Measurements from ENCODE around the gene NCMAP. TPM values are rescaled to one million over a fixed set of nuclear protein-coding genes. Genes with fewer than 3 reads are reported as not detected.

Gene NCMAP
- total RNA-seq, 1 experiment from 2014 or later = 2.0 TPM

DNA sequence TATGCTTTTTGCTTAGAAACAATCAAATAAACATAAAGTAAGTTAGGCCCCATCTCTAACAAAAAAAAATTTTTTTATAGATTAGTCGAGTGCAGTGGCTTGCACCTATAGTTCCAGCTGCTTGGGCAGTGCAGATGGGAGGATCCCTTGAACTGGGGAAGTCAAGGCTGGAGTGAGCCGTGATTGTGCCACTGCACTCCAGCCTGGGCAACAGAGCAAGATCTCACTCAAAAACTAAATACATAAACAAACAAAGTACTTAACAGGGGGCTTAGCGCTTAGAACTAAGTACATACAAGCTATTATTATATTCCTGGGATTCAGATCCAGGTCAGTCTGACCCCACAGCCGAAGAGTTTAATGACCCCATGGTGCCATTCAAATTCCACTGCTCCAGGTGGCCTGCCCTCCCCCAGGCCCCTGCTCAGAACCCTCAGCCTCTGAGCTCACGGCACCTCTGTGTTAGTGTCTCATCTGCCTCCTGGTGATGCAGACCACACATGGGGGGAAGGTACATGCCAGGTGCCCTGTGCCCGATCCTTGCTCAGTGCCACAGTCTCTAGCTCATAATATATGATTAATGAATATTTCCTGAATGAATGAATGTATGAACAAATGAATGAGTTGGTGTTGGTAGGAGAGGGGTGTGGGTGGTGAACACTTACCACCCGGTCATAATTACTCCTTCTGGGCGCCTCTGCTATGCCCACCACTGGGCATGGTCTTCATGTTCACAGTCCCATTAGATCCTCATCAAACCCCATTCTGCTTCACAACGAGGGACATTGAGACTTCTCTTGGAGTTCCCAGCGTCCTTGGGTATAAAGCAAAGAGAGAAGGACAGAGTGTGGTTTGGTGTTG is 14.6 kb downstream of the NCMAP start:
- no peak for DNase-seq (ENCODE audit: low spot score)

DNA sequence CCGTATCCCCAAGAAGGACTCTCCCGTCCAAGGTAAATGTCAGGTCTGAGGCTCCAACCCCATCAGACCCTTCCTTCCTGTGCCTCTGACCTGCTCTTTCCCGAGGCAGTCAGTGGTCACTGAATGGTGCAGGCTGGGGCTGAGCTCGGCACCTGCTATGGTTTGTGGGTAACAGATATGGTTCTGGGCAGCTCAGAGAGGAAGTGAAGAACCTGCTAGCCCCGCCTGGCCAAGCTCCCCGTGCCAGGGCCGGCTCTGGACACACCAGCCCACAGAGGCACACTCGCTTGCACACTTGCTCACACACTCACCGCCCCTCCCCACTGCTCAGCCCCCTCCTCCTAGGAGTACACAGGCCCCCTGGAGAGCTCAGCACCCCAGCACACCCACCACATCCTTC is 16.4 kb downstream of the NCMAP start:
- no peak for DNase-seq (ENCODE audit: low spot score)

DNA sequence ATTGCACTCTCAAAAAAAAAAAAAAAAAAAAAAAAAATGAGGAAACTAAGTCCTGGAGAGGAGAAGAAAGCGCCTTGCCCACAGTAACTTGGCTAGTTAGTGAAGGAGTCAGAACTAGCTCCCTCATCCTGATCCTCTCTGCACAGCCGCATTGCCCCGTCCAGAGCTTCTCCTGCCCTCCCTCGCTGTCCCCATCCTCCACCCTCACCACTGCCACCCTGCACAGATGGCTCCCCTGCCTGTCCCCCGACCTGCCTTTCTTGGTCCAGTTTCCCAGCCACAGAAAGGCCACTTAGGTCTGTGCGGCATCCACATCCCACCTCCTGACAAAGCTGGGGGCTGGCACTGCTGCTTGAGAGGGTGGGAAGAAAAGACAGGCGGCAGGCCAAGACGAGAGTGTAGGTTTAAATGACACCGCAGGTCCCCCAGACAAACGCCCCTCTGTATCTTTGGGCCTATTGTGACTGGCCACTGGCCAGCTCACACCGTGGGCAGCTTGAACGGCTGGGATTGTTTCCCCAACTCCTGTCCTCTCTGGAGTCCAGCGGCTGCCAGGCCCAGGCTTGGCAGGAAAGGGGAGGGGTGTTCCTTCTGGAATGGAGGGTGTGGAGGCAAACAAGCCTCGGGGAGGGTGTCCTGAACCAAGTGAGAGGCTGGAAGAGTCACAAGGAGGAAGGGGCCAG is 20.2 kb downstream of the NCMAP start:
- no peak for DNase-seq (ENCODE audit: low spot score)

DNA sequence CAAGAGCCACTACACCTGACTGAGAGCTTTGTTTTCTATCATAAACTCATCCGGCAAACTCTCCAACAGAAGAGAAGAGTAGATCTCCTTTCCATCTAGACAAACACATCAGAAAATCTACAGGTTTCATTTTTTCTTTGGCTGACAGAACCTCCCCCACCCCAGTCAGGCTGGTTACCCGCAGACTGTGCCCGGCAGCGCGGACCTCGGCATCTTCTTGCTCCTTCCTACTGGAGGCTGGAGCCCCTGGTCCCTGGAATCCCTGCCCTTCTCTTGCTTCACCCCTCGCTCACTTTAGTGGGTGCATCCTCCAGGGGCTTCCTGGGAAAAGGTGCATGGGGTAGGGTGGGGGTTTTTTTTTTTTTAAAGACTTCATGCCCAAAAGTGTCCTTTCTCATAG is 23.0 kb downstream of the NCMAP start:
- DNase-seq (ENCODE audit: low spot score) = no peak

DNA sequence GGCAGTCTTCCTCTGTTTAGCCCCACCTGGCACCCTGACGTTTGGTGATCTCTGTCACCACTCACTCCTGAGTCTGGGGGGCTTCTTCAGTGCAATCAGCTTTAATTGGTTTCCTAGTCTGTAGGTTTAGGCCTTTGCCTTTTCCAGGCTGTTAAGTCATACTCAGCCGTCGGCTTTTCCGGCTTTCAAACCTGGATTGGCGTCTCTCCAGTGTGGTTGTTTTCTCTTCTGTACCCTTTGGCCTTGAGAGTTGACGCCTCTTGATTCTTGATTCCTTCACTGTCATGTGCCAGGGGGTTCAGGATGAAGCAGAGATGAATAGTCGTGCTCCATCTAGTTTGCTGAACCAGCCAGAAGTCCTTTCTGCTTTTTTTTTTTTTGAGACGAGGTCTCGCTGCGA is 24.9 kb downstream of the NCMAP start:
- no peak for DNase-seq (ENCODE audit: low spot score)

DNA sequence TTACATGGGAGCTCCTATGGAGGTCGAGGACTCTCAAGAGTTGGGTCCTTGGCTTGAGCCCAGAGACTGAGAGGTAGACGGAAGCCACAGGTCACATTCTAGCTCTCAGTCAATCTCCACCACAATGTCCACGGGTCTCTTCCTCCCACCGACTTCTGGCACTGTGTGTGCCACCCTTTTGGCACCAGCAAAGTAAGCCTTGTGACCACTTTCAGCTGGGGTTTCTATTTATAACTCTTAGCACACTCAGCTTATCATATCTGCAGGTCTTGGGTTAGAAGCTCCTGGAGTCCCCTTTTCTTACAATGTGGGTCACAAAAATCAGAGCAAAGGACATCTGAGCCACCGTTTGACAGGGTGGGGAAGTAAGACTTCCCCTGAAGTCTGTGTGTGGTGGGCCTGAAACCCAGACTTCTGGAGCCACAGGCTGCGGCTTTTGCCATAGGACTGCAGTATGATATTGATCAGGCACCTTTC is 28.3 kb downstream of the NCMAP start:
- no peak for DNase-seq (ENCODE audit: low spot score)

DNA sequence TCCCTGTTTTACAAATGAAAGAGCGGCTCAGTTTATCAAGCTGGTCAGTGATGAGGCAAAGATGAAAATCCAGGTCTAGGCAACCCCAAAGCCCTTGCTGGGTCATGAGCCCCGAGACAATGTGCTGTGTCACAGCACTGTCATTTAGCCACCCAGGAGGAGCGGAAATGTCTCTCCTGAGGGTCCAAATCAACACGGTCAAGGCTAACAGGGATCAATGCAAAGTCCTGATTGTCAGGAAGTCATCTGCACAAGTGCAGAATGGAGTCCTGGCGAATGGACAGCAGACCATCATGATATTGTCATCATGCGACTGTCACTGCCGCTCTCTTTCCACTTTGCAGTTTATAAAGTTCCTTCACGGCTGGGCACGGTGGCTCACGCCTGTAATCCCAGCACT is 30.2 kb downstream of the NCMAP start:
- no peak for DNase-seq (ENCODE audit: low spot score)

DNA sequence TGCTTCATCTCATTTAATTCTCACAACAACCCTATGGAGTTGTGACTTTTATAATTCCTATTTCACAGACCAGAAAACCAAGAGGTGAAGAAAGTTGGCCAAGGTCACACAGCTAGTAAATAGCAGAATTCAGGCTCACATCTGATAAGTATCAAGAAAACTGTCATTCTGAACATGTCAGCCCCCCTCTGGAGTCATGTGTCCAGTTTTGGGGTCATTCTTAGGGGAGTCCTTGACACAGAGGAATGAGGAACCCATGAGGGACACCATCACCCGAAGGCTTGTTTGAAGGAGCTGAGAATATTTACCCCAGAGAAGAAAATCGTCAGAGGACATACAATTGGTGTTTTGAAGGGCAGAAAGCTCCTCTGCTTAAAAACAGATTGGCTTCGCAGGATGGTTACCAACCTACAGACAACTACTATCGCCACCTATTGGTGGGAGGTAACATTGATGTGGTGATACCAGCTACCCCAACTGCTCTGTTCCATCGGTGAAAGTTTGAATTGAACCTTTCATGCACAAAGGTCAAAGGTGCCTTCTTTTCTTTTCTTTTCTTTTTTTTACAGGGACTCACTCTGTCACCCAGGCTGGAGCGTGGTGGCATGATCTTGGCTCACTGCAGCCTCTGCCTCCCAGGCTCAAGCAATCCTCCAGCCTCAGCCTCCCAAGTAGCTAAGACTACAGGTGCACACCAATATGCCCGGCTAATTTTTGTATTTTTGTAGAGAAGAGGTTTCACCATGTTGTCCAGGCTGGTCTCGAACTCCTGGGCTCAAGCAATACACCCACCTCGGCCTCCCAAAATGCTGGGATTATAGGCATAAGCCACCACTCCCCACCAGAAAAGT is 31.3 kb downstream of the NCMAP start:
- DNase-seq (ENCODE audit: low spot score) = peak; percentile 66

DNA sequence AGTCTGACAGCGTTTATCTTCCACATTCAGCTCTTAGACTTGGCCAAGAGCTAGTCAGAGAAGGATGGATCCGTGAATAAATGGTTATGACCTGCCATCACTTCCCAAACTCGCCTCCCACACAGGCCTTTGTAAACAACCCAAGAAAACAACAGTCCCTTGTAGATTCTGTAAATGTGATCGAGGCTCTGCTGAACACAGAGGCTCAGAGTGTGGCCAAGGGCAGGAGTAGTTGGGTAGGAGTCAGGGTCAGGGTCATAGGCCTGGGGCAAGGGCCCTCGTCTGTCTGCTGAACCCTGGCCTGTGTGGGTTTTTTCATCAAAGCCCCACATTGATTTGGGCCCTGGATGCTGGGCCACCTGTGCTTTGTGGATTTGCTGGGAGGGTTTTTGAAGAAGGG is 32.7 kb downstream of the NCMAP start:
- no peak for DNase-seq (ENCODE audit: low spot score)

DNA sequence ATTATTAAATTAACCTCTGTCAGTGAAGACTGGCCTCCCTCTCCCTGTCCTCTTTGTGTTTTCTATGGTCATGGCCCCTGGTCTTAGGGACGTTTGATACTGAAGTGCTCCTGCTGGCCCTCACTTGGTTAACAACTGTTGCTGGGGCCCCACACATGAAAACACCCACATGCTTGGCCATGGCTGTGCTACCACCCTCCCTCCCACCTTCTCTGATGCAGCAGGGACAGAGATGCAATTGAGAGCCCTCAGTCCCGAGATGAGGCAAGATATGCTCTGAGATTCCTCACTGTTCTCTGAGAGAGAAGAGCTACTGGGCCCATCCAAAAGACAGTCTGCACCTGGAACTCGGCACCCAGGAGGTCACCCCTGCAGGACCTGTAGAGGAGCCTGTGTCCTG is 33.3 kb downstream of the NCMAP start:
- DNase-seq (ENCODE audit: low spot score) = no peak

DNA sequence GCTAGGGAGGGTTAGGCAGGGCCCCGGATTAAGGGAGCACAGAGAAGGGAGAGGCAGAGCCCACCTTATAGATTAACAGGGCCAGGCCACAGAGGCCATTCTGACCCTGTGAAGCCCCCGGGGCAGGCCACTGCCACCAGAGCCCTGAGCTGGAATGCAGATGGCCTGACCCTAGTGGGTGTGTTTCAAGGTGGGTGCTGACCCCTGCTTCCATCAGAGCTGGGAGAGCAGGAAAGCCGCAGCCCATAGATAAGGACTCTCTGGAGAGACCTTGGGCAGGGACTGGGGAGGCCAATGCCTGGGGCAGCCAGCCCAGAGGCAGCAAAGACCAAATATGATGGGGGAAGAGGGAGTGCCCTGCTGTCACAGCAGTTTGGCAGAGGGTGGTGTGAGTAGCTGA is 35.9 kb downstream of the NCMAP start:
- DNase-seq (ENCODE audit: low spot score) = no peak

DNA sequence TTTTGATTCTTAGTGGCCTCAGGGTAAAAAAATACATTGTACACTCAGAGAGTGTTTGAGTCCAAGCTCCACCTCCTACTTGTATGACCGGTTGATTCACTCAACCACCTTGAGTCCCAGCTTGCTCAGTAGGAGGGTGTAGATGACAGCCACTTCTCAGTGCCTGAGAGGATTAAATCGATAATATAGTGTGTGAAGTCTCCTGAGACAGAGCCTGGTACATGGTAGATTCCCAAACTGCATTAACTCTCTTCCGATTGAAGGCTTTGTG is 38.4 kb downstream of the NCMAP start:
- peak; percentile 25 for DNase-seq (ENCODE audit: low spot score)

DNA sequence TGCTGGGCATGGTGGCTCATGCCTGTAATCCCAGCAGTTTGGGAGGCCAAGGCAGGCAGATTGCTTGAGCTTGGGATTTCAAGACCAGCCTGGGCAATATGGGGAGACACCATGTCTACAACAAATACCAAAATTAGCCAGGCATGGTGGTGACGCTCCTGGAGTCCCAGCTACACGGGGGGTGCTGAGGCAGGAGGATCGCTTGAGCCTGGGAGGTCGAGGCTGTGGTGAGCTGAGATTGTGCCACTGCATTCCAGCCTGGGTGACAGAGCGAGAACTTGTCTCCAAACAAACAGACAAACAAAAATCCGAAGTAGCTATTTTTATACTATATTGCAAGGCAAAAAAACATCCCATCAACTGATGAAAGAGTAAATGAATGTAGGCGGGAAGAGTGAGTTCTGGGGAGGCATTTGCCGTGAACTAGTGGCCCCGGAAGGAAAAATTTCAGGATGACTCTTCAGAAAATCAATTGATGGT is 40.6 kb downstream of the NCMAP start:
- DNase-seq (ENCODE audit: low spot score) = no peak

DNA sequence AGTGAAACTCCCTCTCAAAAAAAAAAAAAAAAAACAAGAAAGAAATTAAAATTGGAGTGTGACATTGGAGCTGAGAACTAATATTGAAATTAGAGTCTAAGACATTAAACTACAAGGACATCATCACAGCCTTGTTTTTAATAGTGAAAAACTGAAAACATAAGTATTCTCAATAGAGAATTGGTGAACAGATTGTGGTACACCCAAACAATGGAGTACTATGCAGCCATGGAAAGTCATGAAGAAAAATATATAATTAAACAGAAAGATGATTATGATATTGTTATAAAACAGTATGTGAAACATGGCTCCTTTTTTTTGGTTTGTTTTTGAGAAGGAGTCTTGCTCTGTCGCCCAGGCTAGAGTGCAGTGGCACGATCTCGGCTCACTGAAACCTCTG is 43.4 kb downstream of the NCMAP start:
- no peak for DNase-seq (ENCODE audit: low spot score)

DNA sequence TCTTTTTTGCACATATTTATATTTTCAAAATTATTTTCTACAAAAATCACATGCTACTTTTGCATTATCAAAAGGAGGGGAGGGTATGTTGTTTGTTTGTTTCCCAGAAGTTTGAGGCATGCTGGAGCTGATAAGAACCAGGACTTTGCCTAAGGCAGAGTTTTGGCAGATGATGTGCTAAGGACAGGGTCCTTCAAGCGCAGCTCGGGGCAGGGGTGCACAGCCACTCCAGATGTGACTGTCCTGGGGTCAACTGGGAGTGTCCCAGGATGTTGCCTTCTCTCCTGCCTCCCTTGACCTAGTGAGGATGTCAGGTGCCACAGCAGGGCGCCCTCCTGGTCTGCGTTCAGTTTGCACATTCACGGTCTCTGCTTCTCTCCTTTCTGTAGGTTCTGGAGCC is 44.7 kb downstream of the NCMAP start:
- no peak for DNase-seq (ENCODE audit: low spot score)

DNA sequence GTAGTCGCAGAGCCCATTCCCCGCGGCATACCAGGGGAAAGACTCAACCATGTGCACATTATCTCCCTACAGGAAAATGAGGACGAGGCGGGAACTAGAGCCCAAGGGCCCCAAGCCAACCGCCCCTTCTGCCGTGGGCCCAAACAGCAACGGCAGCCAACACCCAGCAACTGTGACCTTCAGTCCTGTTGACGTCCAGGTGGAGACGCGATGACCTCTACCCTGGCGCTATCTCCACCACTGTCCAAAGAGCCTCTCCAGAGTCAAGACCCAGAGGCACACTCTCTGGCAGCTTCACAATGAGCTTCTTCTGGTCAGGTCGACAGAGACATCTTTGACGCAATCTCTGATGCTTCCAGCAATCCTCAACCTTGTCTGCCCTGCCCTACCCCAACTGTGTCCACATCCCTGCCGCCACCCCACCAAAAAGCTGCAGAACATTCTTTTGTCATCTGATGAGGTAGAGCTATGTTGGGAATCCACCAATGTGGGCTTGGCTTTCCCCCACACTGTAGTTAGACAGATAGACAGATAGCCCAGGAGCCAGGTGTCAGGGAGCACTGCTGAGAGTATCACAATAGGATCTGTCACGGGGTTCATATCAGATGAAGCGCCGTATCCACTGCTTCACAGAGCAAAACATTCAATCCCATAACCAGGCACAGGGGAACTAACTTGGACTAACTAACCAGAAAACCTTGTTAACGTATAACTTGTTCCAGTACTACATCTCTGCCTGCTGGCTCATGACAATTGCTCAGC is 49.8 kb downstream of the NCMAP start:
- no peak for DNase-seq (ENCODE audit: low spot score)

DNA sequence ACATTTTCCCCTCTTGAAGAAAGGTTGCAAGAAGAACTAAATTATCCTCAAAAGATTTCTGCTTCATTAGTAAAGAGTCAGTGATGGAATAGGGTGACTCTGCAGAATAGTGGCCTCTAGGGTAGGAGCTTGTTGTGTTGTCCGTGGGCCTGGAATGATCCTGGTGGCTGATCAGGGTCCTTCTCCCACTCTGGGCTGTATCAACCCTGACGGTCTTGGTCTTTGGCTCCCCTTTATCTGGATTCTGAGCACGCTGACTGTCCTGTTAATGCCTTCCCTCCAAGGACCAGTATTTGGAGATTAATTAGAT is 50.4 kb downstream of the NCMAP start:
- DNase-seq (ENCODE audit: low spot score) = no peak

DNA sequence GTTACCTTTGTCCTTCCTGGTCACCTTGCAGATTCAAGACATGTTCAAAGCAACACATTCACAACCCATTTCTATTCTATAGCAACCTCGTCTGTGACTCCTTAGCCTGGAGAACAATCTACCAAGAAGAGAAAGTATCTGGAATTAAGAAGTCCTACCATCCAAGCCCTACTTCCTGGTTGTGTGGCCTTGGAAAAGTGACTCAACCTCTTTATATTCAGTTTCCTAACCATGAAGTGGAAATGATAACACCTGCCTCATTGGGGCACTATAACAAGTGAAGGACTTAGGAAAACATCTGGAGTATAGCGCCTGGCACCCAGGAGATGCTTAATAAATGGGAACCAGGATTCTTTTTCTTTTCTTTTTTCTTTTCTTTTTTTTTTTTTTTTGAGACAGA is 50.7 kb downstream of the NCMAP start:
- DNase-seq (ENCODE audit: low spot score) = peak; percentile 10

DNA sequence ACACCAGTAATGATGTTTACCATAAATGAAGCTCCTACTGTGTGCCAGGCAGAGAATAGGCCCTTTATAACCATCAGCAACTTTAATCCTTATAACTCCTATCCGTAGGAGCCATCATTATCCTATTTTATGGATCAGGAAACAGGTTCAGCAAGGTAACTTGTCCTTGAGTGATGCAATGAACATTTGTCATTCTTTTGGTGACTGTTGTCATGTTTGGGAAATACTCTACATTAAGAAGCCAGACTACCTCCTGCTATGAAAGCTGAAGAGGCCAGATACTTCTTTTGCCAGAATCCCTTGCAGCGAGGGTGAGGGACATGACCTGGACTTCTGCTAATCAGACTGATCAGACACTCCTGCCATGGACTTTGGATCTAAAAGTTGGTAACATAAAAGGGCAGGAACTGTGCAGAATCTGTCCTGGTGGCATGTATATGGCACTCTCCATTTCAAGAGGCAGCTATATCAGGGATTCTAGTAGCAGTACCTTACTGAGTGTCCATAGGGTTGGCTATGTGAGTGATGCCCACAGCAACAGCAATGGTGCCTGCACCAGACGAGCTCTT is 54.1 kb downstream of the NCMAP start:
- DNase-seq (ENCODE audit: low spot score) = peak; percentile 17

DNA sequence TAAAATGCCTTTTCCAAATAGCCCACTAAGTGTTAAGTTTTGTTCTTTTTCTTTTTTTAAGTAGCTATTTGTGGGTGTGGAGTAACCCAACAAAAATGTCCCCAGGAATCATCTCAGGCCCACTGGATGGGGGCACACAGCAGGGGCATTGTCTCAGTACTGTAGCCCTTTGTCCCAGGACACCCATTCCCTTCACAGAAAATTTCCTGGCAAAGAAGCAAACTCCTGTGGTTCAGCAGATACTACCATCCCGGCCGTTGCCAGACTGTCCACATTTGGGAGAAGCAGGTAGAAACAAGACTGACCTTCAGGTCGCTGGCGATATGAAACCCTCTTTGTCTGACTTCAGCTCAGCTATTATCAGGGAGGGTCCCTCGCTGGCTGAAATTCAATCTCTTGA is 63.5 kb downstream of the NCMAP start:
- no peak for DNase-seq (ENCODE audit: low spot score)

DNA sequence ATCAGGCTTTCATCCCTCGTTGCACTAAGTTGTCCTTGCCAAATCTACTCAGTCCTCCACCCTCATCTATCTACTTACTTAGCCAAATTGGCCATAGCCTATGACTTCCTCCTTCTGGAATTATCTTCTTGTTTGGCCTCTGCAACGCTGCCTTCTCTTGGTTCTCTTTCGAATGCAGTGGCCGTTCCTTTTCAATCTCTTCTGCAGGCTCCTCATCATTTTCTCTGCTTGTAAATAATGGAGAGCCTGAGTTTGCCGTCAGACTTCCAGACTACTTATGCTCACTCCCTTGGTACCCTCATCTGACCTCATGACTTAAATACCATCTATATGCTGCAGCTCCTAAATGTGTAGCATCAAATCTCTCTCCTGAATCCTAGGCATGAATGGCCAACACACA is 64.8 kb downstream of the NCMAP start:
- no peak for DNase-seq (ENCODE audit: low spot score)

Measured in HT-29 (cell line).